Prostate gland (tissue), 2 donors: ENCODE measurements around the gene PPP1R12B.
"Not testable (repeated sequence)": the region's sequence is repeated elsewhere in the genome, so short reads cannot be mapped to it uniquely, and the experiment has no call there.

ENCODE experiments used
- POLR2A ChIP-seq: fragments of 450-650 bp; IDR thresholded peaks from one replicate; pipeline ENCODE4 v1.6.1; 2016; ENCODE audit warnings: antibody characterized with exemption, mild to moderate bottlenecking
- POLR2AphosphoS5 ChIP-seq: sonication (generic); formaldehyde crosslinking; IDR thresholded peaks from one replicate; pipeline ENCODE4 v1.6.1; 2017; ENCODE audit warnings: antibody characterized with exemption
- TF ChIP-seq, protein P1 (sequence below), 4 experiments: fragments of 200-600 bp in 2 of 4; fragments of 450-650 bp in 2 of 4; sonication (generic) in 2 of 4; IDR thresholded peaks; 1 replicate in 3 of 4; 2 replicates in 1 of 4; pipeline ENCODE4 v1.5.1; 2016 to 2019; ENCODE audit warnings: antibody characterized with exemption in 4 of 4, mild to moderate bottlenecking in 2 of 4, moderate library complexity in 2 of 4

DNA sequence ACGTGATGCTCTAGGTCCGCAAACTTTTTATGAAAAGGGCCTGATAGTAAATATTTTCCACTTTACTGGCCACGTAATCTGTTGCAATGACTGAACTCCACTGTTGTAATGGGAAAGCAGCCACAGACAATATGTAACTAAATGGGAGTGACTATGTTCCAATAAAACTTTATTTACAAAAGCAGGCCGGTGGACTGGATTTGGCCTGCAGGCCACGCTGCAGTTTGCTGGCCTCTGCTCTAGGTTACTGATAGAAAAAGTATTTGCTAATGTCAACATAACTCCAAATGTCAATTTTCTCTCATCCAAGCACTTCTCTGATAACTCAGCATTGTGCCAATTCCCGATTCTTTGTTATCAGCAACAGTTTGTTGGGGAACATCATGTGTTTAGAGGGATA, 160.4 kb downstream of the PPP1R12B start:
- TF ChIP-seq, protein P1, sequence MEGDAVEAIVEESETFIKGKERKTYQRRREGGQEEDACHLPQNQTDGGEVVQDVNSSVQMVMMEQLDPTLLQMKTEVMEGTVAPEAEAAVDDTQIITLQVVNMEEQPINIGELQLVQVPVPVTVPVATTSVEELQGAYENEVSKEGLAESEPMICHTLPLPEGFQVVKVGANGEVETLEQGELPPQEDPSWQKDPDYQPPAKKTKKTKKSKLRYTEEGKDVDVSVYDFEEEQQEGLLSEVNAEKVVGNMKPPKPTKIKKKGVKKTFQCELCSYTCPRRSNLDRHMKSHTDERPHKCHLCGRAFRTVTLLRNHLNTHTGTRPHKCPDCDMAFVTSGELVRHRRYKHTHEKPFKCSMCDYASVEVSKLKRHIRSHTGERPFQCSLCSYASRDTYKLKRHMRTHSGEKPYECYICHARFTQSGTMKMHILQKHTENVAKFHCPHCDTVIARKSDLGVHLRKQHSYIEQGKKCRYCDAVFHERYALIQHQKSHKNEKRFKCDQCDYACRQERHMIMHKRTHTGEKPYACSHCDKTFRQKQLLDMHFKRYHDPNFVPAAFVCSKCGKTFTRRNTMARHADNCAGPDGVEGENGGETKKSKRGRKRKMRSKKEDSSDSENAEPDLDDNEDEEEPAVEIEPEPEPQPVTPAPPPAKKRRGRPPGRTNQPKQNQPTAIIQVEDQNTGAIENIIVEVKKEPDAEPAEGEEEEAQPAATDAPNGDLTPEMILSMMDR (IDR thresholded peaks at IDR 0.05) = not testable (repeated sequence)
- not testable (repeated sequence) for TF ChIP-seq POLR2A, POLR2AphosphoS5
